CD14-positive monocyte (primary cell): ENCODE measurements around the gene DYNC1I1. TPM values are rescaled to one million over a fixed set of nuclear protein-coding genes. Genes with fewer than 3 reads are reported as not detected.

Source experiments
- DNase-seq, 3 donors: peaks; one replicate each; pipeline ENCODE4 v3.0.0-alpha.2; 2011 to 2022
- H2AFZ ChIP-seq: 2 replicates; pipeline ENCODE4 v1.6.0; 2012; ENCODE audit warnings: mild to moderate bottlenecking, low read depth, low read length, inconsistent platforms; ENCODE audit not compliant: insufficient read depth, poor library complexity, severe bottlenecking
- H3K27ac ChIP-seq, 2 donors: 1 replicate in 1 of 2; 2 replicates in 1 of 2; pipeline ENCODE4 v1.5.1; 2012 to 2013; ENCODE audit warnings: low read length in 2 of 2, control low read depth in 1 of 2, inconsistent platforms in 1 of 2, low read depth in 1 of 2, mild to moderate bottlenecking in 1 of 2
- H3K27me3 ChIP-seq, 2 donors: one replicate each; pipeline versions ENCODE4 v1.6.0 to v1.6.1; 2011 to 2013; ENCODE audit warnings: low read length in 2 of 2; ENCODE audit not compliant: control insufficient read depth in 2 of 2, insufficient read depth in 2 of 2
- H3K36me3 ChIP-seq, 2 donors: replicated peaks in 1 of 2; 1 replicate in 1 of 2; 2 replicates in 1 of 2; pipeline versions ENCODE4 v1.5.1 to v1.6.1; 2012 to 2013; ENCODE audit warnings: low read length in 2 of 2, control low read depth in 1 of 2, inconsistent platforms in 1 of 2, mild to moderate bottlenecking in 1 of 2; ENCODE audit not compliant: insufficient read depth in 2 of 2, control insufficient read depth in 1 of 2
- H3K4me1 ChIP-seq, 2 donors: 1 replicate in 1 of 2; 2 replicates in 1 of 2; pipeline versions ENCODE4 v1.5.1 to v1.6.1; 2012 to 2013; ENCODE audit warnings: low read length in 2 of 2, control low read depth in 1 of 2, inconsistent platforms in 1 of 2, mild to moderate bottlenecking in 1 of 2, moderate library complexity in 1 of 2; ENCODE audit not compliant: insufficient read depth in 2 of 2, control insufficient read depth in 1 of 2
- H3K4me2 ChIP-seq: replicated peaks from 2 replicates; pipeline ENCODE3; 2012; ENCODE audit warnings: low read length, moderate library complexity, mild to moderate bottlenecking; ENCODE audit not compliant: poor library complexity, severe bottlenecking; ENCODE audit errors: extremely low read depth
- H3K4me3 ChIP-seq, 3 experiments: fragments of 200-600 bp in 1 of 3; sonication (generic) in 1 of 3; replicated peaks in 1 of 3; 1 replicate in 2 of 3; 2 replicates in 1 of 3; pipeline ENCODE4 v1.5.1; 2011 to 2013; ENCODE audit warnings: low read length in 3 of 3, mild to moderate bottlenecking in 3 of 3, control low read depth in 2 of 3, low read depth in 2 of 3, inconsistent platforms in 1 of 3, moderate library complexity in 1 of 3
- H3K79me2 ChIP-seq: 2 replicates; pipeline ENCODE4 v1.6.0; 2012; ENCODE audit warnings: mild to moderate bottlenecking, control low read depth, inconsistent platforms, low read length, moderate library complexity; ENCODE audit not compliant: insufficient read depth
- H3K9ac ChIP-seq: 2 replicates; pipeline ENCODE4 v1.6.0; 2017; ENCODE audit warnings: low read length, mild to moderate bottlenecking; ENCODE audit not compliant: insufficient read depth, poor library complexity, severe bottlenecking
- H3K9me3 ChIP-seq, 2 donors: replicated peaks in 1 of 2; 1 replicate in 1 of 2; 2 replicates in 1 of 2; pipeline versions ENCODE4 v1.5.1 to v1.6.1; 2012 to 2013; ENCODE audit warnings: low read length in 2 of 2, control low read depth in 1 of 2; ENCODE audit not compliant: control insufficient read depth in 1 of 2, insufficient read depth in 1 of 2
- H4K20me1 ChIP-seq: 2 replicates; pipeline ENCODE4 v1.6.0; 2012; ENCODE audit warnings: mild to moderate bottlenecking, low read length, control low read depth, moderate library complexity; ENCODE audit not compliant: insufficient read depth
- H3K27ac Mint-ChIP-seq, 7 donors: one replicate each; pipeline ENCODE4 v1.8.0; 2020; ENCODE audit warnings: mild to moderate bottlenecking in 7 of 7, mixed read lengths in 7 of 7, moderate library complexity in 6 of 7, inconsistent platforms in 2 of 7
- H3K27me3 Mint-ChIP-seq, 3 donors: one replicate each; pipeline ENCODE4 v1.8.0; 2021 to 2022; ENCODE audit warnings: low read depth in 3 of 3, mild to moderate bottlenecking in 3 of 3, mixed read lengths in 3 of 3, moderate library complexity in 3 of 3, inconsistent platforms in 1 of 3
- H3K36me3 Mint-ChIP-seq, 2 donors: one replicate each; pipeline ENCODE4 v1.8.0; 2020; ENCODE audit warnings: mixed read lengths in 2 of 2, inconsistent platforms in 1 of 2, mild to moderate bottlenecking in 1 of 2
- H3K4me1 Mint-ChIP-seq: one replicate; pipeline ENCODE4 v1.8.0; 2020; ENCODE audit warnings: mild to moderate bottlenecking, mixed read lengths
- H3K4me3 Mint-ChIP-seq, 2 donors: one replicate each; pipeline ENCODE4 v1.8.0; 2020; ENCODE audit warnings: mild to moderate bottlenecking in 2 of 2, mixed read lengths in 2 of 2, moderate library complexity in 1 of 2
- H3K9me3 Mint-ChIP-seq, 7 donors: one replicate each; pipeline ENCODE4 v1.8.0; 2020 to 2022; ENCODE audit warnings: mixed read lengths in 7 of 7, mild to moderate bottlenecking in 6 of 7, moderate library complexity in 6 of 7, inconsistent platforms in 2 of 7
- CTCF ChIP-seq: fragments of 200-600 bp; IDR thresholded peaks from one replicate; pipeline ENCODE4 v1.8.0; 2022; ENCODE audit warnings: antibody characterized with exemption, mild to moderate bottlenecking
- WGBS: methylation state at CpG from one replicate; pipeline ENCODE4 v1.1.5; 2013; ENCODE audit warnings: missing lambda C conversion rate; ENCODE audit not compliant: insufficient coverage; 5-methylcytosine and 5-hydroxymethylcytosine counted together
- intact Hi-C, 2 donors: fragments of 100-400 bp; cut with micrococcal nuclease; formaldehyde crosslinking; loops; one replicate each; pipeline versions ENCODE4 v1.15.0 to v1.15.1; 2023
- polyA plus RNA-seq, 3 donors: library from polyadenylated mRNA; depleted of rRNA in 1 of 3; unstranded in 2 of 3; stranded (reverse) in 1 of 3; fragments of 300-500 nt in 2 of 3; fragments of >200 nt in 1 of 3; fragmentation: Illumina TruSeq in 2 of 3; gene quantifications; 1 replicate in 2 of 3; 2 replicates in 1 of 3; pipeline ENCODE4 v1.2.3, GENCODE V29; 2012 to 2021

DYNC1I1 gene
- polyA plus RNA-seq, 3 donors: not detected

- no peak overlapping the region for H3K4me2 ChIP-seq
- H3K79me2 ChIP-seq: no peaks in the 10 kb centered on the region
- Mint-ChIP-seq H3K4me1 (no peaks in the 10 kb centered on the region), H3K27me3 (peaks cover 0 to 3% (median 0%) of the 10 kb centered on the region in 3 donors), H3K4me3 (no peak overlapping the region), H3K27ac (no peak overlapping the region), H3K36me3 (no peaks in the 10 kb centered on the region), H3K9me3 (peaks cover 0 to 2% (median 0%) of the 10 kb centered on the region in 7 donors)
- H3K27ac ChIP-seq: no peak overlapping the region
- no peaks in the 10 kb centered on the region for H3K36me3 ChIP-seq
- H4K20me1 ChIP-seq: no peaks in the 10 kb centered on the region
- no peak overlapping the region for H2AFZ ChIP-seq
- no peaks in the 10 kb centered on the region for H3K4me1 ChIP-seq
- TF ChIP-seq CTCF: no peak
- no peak overlapping the region for H3K4me3 ChIP-seq
- intact Hi-C loops: loop anchor here in 1 of 2 donors (5.0 kb wide), 1 partner anchor 1991 kb away; no protein-coding TSS in a partner anchor
- H3K9ac ChIP-seq: no peak overlapping the region
- no peaks in the 10 kb centered on the region for H3K27me3 ChIP-seq
- WGBS: 89% methylated on average over 5 of the region's 9 CpGs
- no peaks in the 10 kb centered on the region for H3K9me3 ChIP-seq
- no peak for DNase-seq
Measured at GRCh38 chr7:95865716-95866371, 93.5 kb downstream of the DYNC1I1 start.

- Histone ChIP-seq H2AFZ (no peak overlapping the region), H4K20me1 (no peaks in the 10 kb centered on the region), H3K9me3 (no peaks in the 10 kb centered on the region), H3K27me3 (no peaks in the 10 kb centered on the region), H3K4me1 (no peaks in the 10 kb centered on the region), H3K4me2 (no peak overlapping the region), H3K4me3 (no peak overlapping the region), H3K36me3 (no peaks in the 10 kb centered on the region), H3K9ac (no peak overlapping the region), H3K79me2 (no peaks in the 10 kb centered on the region), H3K27ac (no peak overlapping the region)
- intact Hi-C loops: loop anchor here in 1 of 2 donors (5.0 kb wide), 1 partner anchor 1990 kb away; no protein-coding TSS in a partner anchor
- H3K4me3 Mint-ChIP-seq: no peak overlapping the region
- WGBS: 81% methylated on average over 3 of the region's 3 CpGs
- no peaks in the 10 kb centered on the region for H3K36me3 Mint-ChIP-seq
- no peak for DNase-seq
- peaks cover 0 to 3% (median 1%) of the 10 kb centered on the region in 3 donors for H3K27me3 Mint-ChIP-seq
- H3K4me1 Mint-ChIP-seq: no peaks in the 10 kb centered on the region
- no peak for TF ChIP-seq CTCF
- no peaks in the 10 kb centered on the region for H3K9me3 Mint-ChIP-seq
- H3K27ac Mint-ChIP-seq: no peak overlapping the region
Measured at GRCh38 chr7:95867309-95867708, 95.0 kb downstream of the DYNC1I1 start.
